Spleen (tissue), 11 donors: Measurements from ENCODE around the gene GPER1. TPM values are rescaled to one million over a fixed set of nuclear protein-coding genes. Genes with fewer than 3 reads are reported as not detected.

ENCODE experiments used
- DNase-seq: peaks from one replicate; pipeline ENCODE4 v3.0.0-alpha.2; 2020
- H3K27ac ChIP-seq, 8 donors: fragments of 200-600 bp; sonication (generic) in 7 of 8; 1 replicate in 4 of 8; 2 replicates in 4 of 8; pipeline versions ENCODE4 v1.5.0 to v1.8.0; 2016 to 2021; ENCODE audit warnings: inconsistent platforms in 4 of 8, mild to moderate bottlenecking in 4 of 8, moderate library complexity in 1 of 8
- H3K27me3 ChIP-seq, 7 donors: fragments of 200-600 bp; sonication (generic) in 6 of 7; replicated peaks in 1 of 7; 1 replicate in 4 of 7; 2 replicates in 3 of 7; pipeline versions ENCODE4 v1.5.0 to v1.8.0; 2016 to 2021; ENCODE audit warnings: inconsistent platforms in 3 of 7, mild to moderate bottlenecking in 1 of 7
- H3K36me3 ChIP-seq, 6 donors: fragments of 200-600 bp; sonication (generic) in 5 of 6; 1 replicate in 4 of 6; 2 replicates in 2 of 6; pipeline versions ENCODE4 v1.5.0 to v1.8.0; 2016 to 2021; ENCODE audit warnings: inconsistent platforms in 2 of 6
- H3K4me1 ChIP-seq, 6 donors: fragments of 200-600 bp; sonication (generic) in 5 of 6; 1 replicate in 3 of 6; 2 replicates in 3 of 6; pipeline versions ENCODE4 v1.5.0 to v1.8.0; 2016 to 2021; ENCODE audit warnings: inconsistent platforms in 3 of 6
- H3K4me3 ChIP-seq, 8 donors: fragments of 200-600 bp; sonication (generic) in 7 of 8; 1 replicate in 4 of 8; 2 replicates in 4 of 8; pipeline versions ENCODE4 v1.5.0 to v1.8.0; 2016 to 2021; ENCODE audit warnings: inconsistent platforms in 4 of 8, mild to moderate bottlenecking in 4 of 8, moderate library complexity in 2 of 8
- H3K9me3 ChIP-seq, 8 donors: fragments of 200-600 bp; sonication (generic) in 7 of 8; 1 replicate in 4 of 8; 2 replicates in 4 of 8; pipeline versions ENCODE4 v1.5.0 to v1.8.0; 2016 to 2021; ENCODE audit warnings: inconsistent platforms in 4 of 8
- POLR2A ChIP-seq, 3 donors: fragments of 450-650 bp; IDR thresholded peaks; one replicate each; pipeline ENCODE4 v1.5.1; 2017; ENCODE audit warnings: antibody characterized with exemption in 3 of 3, mild to moderate bottlenecking in 1 of 3
- POLR2AphosphoS5 ChIP-seq, 3 donors: sonication (generic); formaldehyde crosslinking; IDR thresholded peaks; one replicate each; pipeline ENCODE4 v1.5.1; 2017; ENCODE audit warnings: antibody characterized with exemption in 3 of 3
- WGBS, 5 donors: extraction: QIAGEN DNeasy Blood & Tissue Kit in 3 of 5; methylation state at CpG; one replicate each; pipeline versions ENCODE4 v1.1.5 to v1.1.7; 2013 to 2018; 5-methylcytosine and 5-hydroxymethylcytosine counted together
- intact Hi-C: fragments of 100-400 bp; cut with DNase I; formaldehyde crosslinking; loops from one replicate; pipeline ENCODE4 v1.15.0; 2023; ENCODE audit warnings: low total_unique reads
- polyA plus RNA-seq, 3 donors: library from polyadenylated mRNA; stranded (reverse); fragments of 200-250 nt; gene quantifications; one replicate each; pipeline ENCODE4 v1.2.1, GENCODE V29; 2013
- total RNA-seq, 7 donors: library from RNA; depleted of rRNA in 3 of 7; stranded (reverse); fragments of >200 nt in 3 of 7; fragmentation: NEBNext Ultra II Directional in 4 of 7; extraction: Animal tissue kit (Norgen Biotek cat#: 25700) in 4 of 7; gene quantifications; one replicate each; pipeline versions ENCODE4 v1.1.0 to v1.2.1, GENCODE V29; 2016 to 2021
- TF ChIP-seq, protein P1 (sequence below), 11 experiments: fragments of 200-600 bp in 7 of 11; fragments of 450-650 bp in 4 of 11; sonication (generic) in 4 of 11; IDR thresholded peaks in 8 of 11; conservative IDR thresholded peaks in 3 of 11; 1 replicate in 7 of 11; 2 replicates in 4 of 11; pipeline versions ENCODE4 v1.4.0 to v1.8.0; 2016 to 2021; ENCODE audit warnings: antibody characterized with exemption in 11 of 11, inconsistent platforms in 4 of 11, mild to moderate bottlenecking in 1 of 11
- donor health status: healthy with polysubstance abuse.
- donor health status: DM: no; HTN: no; CAD: no; lungs with moderate emphysema.
- donor health status: DM: no; HTN: no; CAD: no.
- donor health status: Bipolar disorder and iron deficiency.
- donor health status: healthy.
- donor health status: DM: no; HTN: no; CAD: no.
- donor health status: DM: yes; HTN: yes; CAD: no.

GPER1 gene
- total and polyA plus RNA-seq, 10 donors = 3.0 to 14.2 (median 6.1) TPM

DNA sequence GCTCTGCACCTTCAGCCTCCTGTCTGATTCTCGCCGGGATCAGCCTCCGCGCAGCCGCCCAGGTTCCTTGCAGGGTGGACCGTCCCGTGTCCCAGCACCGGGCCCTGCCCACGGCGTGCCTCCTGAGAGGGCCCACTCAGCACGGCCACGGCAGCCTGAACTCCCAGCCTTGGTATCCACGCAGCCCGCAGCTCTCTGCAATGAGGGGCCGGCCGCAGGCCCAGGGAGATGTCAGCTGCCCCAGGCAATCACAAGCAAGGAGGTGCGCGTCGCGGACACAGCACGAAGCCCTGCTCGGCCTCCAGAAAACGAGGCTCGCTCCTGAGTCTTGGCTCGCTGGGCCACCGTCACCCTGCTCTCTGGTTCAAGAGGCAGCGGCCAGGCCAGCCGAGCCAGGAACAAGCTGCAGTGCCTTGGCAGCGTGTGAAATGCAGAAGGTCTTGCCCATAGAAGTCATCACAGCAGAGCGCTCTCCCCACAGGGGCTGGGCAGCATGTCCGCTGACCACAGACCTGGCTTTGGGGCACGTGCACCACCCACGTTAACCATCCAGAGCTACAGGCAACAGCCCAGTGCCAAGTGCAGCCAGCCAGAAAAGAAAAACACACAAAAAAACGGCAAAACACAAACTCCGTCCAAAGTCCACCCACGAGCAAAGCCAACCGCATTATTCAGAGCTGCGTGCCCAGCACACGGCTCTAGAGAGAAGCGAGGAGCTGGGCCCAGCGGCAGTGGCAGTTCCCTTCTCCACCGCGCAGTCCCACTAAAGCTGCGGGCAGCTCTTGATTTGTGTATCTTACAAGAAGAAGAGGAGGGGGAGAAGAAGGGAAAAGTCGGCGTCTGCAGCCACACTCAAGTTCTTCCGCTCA, 13.9 kb downstream of the GPER1 start:
- WGBS, 5 donors = 87 to 93% (median 93%) methylated on average over 28 to 47 of the region's 47 CpGs
- H3K4me1 ChIP-seq = peaks cover 0 to 34% (median 11%) of the 10 kb centered on the region in 6 donors
- intact Hi-C loops = no loop called here
- TF ChIP-seq POLR2A (IDR thresholded peaks at IDR 0.05) (no peak), POLR2AphosphoS5 (IDR thresholded peaks at IDR 0.05) (no peak)
- TF ChIP-seq, protein P1, sequence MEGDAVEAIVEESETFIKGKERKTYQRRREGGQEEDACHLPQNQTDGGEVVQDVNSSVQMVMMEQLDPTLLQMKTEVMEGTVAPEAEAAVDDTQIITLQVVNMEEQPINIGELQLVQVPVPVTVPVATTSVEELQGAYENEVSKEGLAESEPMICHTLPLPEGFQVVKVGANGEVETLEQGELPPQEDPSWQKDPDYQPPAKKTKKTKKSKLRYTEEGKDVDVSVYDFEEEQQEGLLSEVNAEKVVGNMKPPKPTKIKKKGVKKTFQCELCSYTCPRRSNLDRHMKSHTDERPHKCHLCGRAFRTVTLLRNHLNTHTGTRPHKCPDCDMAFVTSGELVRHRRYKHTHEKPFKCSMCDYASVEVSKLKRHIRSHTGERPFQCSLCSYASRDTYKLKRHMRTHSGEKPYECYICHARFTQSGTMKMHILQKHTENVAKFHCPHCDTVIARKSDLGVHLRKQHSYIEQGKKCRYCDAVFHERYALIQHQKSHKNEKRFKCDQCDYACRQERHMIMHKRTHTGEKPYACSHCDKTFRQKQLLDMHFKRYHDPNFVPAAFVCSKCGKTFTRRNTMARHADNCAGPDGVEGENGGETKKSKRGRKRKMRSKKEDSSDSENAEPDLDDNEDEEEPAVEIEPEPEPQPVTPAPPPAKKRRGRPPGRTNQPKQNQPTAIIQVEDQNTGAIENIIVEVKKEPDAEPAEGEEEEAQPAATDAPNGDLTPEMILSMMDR (IDR thresholded peaks at IDR 0.05 in 8 of 11, conservative IDR thresholded peaks at IDR 0.05 in 3 of 11) = no peak
- H3K36me3 ChIP-seq = peaks cover 0 to 8% (median 0%) of the 10 kb centered on the region in 6 donors
- H3K27me3 ChIP-seq = no peaks in the 10 kb centered on the region
- no peak overlapping the region for H3K27ac ChIP-seq
- H3K9me3 ChIP-seq = no peaks in the 10 kb centered on the region
- H3K4me3 ChIP-seq = no peak overlapping the region
- DNase-seq = peak; percentile 65

DNA sequence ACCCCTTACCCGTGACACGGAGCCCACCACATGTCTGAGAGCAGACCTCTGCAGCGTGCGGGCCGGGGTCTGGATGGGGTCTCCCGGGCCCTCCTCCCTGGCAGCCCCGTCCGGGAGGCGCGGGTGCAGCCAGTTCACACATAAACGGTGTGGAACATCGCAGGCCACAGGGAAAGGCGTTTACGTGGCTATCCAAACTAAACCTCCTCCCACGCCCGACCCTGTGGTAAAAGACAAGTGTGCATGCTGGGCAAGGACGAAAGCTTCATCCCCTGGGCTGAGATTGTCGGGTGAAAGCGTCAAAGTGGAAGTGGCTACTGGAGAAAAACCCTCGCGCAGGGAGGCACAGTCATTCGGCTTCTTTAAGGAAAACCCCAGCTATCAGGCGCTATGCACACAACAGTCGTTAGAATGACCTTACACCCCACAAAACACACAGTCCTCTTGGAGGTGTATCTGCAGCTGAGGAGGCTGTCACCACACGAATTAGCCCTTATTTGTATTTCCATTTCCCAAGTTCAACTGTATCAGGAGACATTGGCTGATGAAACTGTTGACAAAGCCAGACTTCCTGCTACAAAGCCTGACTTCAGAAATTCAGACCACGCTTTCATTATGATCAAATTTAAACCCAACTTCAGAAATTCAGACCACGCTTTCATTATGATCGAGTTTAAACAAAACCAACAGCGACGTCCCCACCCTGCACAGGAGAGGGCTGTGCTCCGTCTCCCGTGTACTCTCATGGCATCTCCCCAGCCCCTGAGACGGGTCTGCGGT, 15.3 kb downstream of the GPER1 start:
- 62 to 76% (median 74%) methylated on average over 34 of the region's 34 CpGs for WGBS, 5 donors
- DNase-seq = peak; percentile 56
- peaks cover 0 to 1% (median 0%) of the 10 kb centered on the region in 7 donors for H3K27me3 ChIP-seq
- peaks cover 0 to 38% (median 11%) of the 10 kb centered on the region in 6 donors for H3K4me1 ChIP-seq
- no peak overlapping the region for H3K27ac ChIP-seq
- no peaks in the 10 kb centered on the region for H3K9me3 ChIP-seq
- TF ChIP-seq POLR2A (IDR thresholded peaks at IDR 0.05) (no peak), POLR2AphosphoS5 (IDR thresholded peaks at IDR 0.05) (no peak)
- TF ChIP-seq, protein P1 (IDR thresholded peaks at IDR 0.05 in 8 of 11, conservative IDR thresholded peaks at IDR 0.05 in 3 of 11) = no peak
- intact Hi-C loops = no loop called here
- peaks cover 0 to 8% (median 0%) of the 10 kb centered on the region in 6 donors for H3K36me3 ChIP-seq
- H3K4me3 ChIP-seq = peak overlapping the region in 1 of 8 donors; percentile 50

DNA sequence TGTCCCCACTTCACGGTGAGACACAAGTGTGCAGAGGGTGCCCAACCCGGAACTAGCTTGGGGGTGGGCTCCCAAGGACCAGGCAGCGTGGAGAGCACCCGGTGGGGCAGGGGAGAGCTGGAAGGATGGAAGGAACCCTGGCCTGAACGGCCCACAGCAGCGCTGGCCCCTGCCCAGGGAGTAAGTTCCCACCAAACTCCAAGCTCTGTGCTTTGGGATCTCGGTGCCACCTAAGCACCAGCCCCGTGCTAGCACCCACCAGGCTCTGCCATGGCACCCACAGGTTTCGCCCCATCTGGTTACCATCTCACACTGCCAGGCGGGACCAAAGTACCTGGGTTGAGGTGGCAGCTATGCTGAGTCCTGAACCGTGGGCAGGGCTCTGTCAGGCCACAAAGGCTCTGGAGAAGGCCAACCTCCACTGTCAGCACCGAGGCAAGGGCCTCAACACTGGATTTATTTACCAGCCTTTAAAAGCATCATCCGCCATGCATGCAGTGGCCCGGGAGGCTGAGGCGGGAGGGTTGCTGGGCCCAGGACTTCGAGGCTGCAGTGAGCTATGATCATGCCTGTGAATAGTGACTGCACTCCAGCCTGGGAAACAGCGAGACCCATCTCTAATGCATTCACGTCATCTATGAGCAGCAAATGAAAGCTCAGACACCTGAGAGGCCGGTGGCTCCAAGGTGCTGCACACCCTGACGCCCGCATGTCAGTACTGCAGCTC, 16.0 kb downstream of the GPER1 start:
- WGBS, 5 donors = 82 to 88% (median 87%) methylated on average over 17 to 21 of the region's 21 CpGs
- TF ChIP-seq POLR2AphosphoS5 (IDR thresholded peaks at IDR 0.05) (no peak), POLR2A (IDR thresholded peaks at IDR 0.05) (no peak)
- TF ChIP-seq, protein P1 (IDR thresholded peaks at IDR 0.05 in 8 of 11, conservative IDR thresholded peaks at IDR 0.05 in 3 of 11) = no peak
- intact Hi-C loops = no loop called here
- Histone ChIP-seq H3K4me1 (peaks cover 0 to 38% (median 11%) of the 10 kb centered on the region in 6 donors), H3K9me3 (no peaks in the 10 kb centered on the region), H3K36me3 (peaks cover 0 to 4% (median 0%) of the 10 kb centered on the region in 6 donors), H3K27me3 (peaks cover 0 to 4% (median 0%) of the 10 kb centered on the region in 7 donors), H3K27ac (no peak overlapping the region), H3K4me3 (peak overlapping the region in 1 of 8 donors; percentile 50)
- peak; percentile 69 for DNase-seq
